H1 (cell line): ENCODE measurements around the gene ARHGAP22.

ENCODE experiments used
- ATF3 ChIP-seq: IDR thresholded peaks from 2 replicates; pipeline ENCODE4 v1.6.1; 2011; ENCODE audit warnings: low read depth, mild to moderate bottlenecking, low read length; ENCODE audit not compliant: insufficient read depth
- CTCF ChIP-seq, 3 experiments: IDR thresholded peaks; 1 replicate in 2 of 3; 2 replicates in 1 of 3; pipeline versions ENCODE4 v1.5.1 to v1.6.1; 2011; ENCODE audit warnings: low read length in 3 of 3, mild to moderate bottlenecking in 3 of 3, inconsistent platforms in 2 of 3, low read depth in 1 of 3, moderate library complexity in 1 of 3; ENCODE audit not compliant: insufficient read depth in 1 of 3; ENCODE audit errors: control extremely low read depth in 1 of 3

GRCh38 chr10:48634984-48635557, 30.2 kb upstream of the ARHGAP22 start:
- TF ChIP-seq CTCF (IDR thresholded peaks at IDR 0.05; ENCODE audit: control extremely low read depth in 1 of 3, insufficient read depth in 1 of 3, low read depth in 1 of 3, low read length in 3 of 3): no peak
- no peak for TF ChIP-seq ATF3
